Tibial nerve (tissue), 4 donors: ENCODE data around the gene KATNAL1. TPM values are rescaled to one million over a fixed set of nuclear protein-coding genes. Genes with fewer than 3 reads are reported as not detected.

Experiments
- DNase-seq, 2 donors: peaks; one replicate each; pipeline ENCODE4 v3.0.0-alpha.2; 2019; ENCODE audit warnings: low spot score in 2 of 2
- H3K27ac ChIP-seq, 4 donors: fragments of 200-600 bp; sonication (generic) in 3 of 4; one replicate each; pipeline ENCODE4 v1.5.1; 2017 to 2019; ENCODE audit warnings: mild to moderate bottlenecking in 1 of 4
- H3K27me3 ChIP-seq, 2 donors: fragments of 200-600 bp; sonication (generic) in 1 of 2; one replicate each; pipeline versions ENCODE4 v1.5.1 to v1.6.0; 2017 to 2019
- H3K36me3 ChIP-seq, 3 donors: fragments of 200-600 bp; sonication (generic); one replicate each; pipeline ENCODE4 v1.5.1; 2018 to 2019
- H3K4me1 ChIP-seq, 4 donors: fragments of 200-600 bp; sonication (generic) in 3 of 4; one replicate each; pipeline ENCODE4 v1.5.1; 2017 to 2019
- H3K4me3 ChIP-seq, 4 donors: fragments of 200-600 bp; sonication (generic) in 3 of 4; one replicate each; pipeline ENCODE4 v1.5.1; 2017 to 2019; ENCODE audit warnings: mild to moderate bottlenecking in 1 of 4, moderate library complexity in 1 of 4
- H3K9me3 ChIP-seq, 4 donors: fragments of 200-600 bp; sonication (generic) in 3 of 4; one replicate each; pipeline ENCODE4 v1.5.1; 2017 to 2019
- EP300 ChIP-seq, 2 donors: sonication (generic); formaldehyde crosslinking; IDR thresholded peaks; one replicate each; pipeline ENCODE4 v1.6.1; 2017; ENCODE audit warnings: antibody characterized with exemption in 2 of 2, mild to moderate bottlenecking in 1 of 2
- POLR2A ChIP-seq, 2 donors: fragments of 450-650 bp; IDR thresholded peaks; one replicate each; pipeline ENCODE4 v1.6.1; 2017; ENCODE audit warnings: antibody characterized with exemption in 2 of 2, mild to moderate bottlenecking in 2 of 2, moderate library complexity in 2 of 2
- WGBS, 2 donors: methylation state at CpG; one replicate each; pipeline ENCODE4 v1.1.5; 2018; 5-methylcytosine and 5-hydroxymethylcytosine counted together
- total RNA-seq, 4 donors: library from RNA; depleted of rRNA; stranded (reverse); fragments of >200 nt; gene quantifications; one replicate each; pipeline ENCODE4 v1.1.0, GENCODE V29; 2016
- TF ChIP-seq, protein P1 (sequence below), 5 experiments: fragments of 200-600 bp in 3 of 5; fragments of 450-650 bp in 2 of 5; sonication (generic) in 3 of 5; IDR thresholded peaks; one replicate each; pipeline ENCODE4 v1.5.1; 2016 to 2019; ENCODE audit warnings: antibody characterized with exemption in 5 of 5, mild to moderate bottlenecking in 3 of 5, moderate library complexity in 2 of 5

The KATNAL1 gene
- total RNA-seq, 4 donors from 2014 or later: 13.5 to 27.2 (median 21.7) TPM

DNA sequence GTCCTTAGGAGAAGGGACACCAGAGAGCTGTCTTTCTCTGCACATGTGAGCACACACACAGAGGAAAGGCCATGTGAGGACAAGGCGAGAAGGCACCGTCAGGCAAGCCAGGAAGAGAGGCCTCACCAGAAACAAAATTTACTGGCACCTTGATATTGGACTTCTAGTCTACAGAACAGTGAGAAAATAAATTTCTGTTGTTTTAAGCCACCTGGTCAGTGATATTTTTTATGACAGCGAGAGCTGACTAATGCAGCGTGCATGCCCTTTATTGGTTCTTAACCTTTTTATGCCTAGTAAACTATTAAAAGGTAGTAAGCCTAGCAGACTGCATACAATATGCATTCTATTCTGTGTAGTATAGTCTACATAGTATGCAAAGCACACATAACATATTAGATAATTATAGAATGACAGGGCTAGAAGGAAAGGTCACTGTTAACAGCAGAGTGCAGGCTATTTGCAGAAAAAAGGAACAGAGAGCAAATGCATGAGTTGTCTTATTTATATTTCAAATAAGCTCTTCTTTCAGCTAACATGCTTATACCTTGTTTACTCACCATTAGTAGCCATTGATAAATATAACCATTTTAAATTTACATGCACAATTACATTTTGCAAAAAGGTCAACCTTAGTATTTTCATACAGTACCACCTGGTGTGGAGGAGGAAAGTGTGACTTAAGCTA, 25.2 kb upstream of the KATNAL1 start:
- Histone ChIP-seq H3K36me3 (no peaks in the 10 kb centered on the region), H3K4me1 (no peaks in the 10 kb centered on the region), H3K4me3 (no peak overlapping the region), H3K9me3 (no peaks in the 10 kb centered on the region), H3K27ac (no peak overlapping the region), H3K27me3 (no peaks in the 10 kb centered on the region)
- DNase-seq: no peak
- TF ChIP-seq EP300 (IDR thresholded peaks at IDR 0.05): no peak
- TF ChIP-seq, protein P1, sequence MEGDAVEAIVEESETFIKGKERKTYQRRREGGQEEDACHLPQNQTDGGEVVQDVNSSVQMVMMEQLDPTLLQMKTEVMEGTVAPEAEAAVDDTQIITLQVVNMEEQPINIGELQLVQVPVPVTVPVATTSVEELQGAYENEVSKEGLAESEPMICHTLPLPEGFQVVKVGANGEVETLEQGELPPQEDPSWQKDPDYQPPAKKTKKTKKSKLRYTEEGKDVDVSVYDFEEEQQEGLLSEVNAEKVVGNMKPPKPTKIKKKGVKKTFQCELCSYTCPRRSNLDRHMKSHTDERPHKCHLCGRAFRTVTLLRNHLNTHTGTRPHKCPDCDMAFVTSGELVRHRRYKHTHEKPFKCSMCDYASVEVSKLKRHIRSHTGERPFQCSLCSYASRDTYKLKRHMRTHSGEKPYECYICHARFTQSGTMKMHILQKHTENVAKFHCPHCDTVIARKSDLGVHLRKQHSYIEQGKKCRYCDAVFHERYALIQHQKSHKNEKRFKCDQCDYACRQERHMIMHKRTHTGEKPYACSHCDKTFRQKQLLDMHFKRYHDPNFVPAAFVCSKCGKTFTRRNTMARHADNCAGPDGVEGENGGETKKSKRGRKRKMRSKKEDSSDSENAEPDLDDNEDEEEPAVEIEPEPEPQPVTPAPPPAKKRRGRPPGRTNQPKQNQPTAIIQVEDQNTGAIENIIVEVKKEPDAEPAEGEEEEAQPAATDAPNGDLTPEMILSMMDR (IDR thresholded peaks at IDR 0.05): no peak
- 89 to 95% methylated on average over 4 of the region's 4 CpGs for WGBS, 2 donors

GRCh38 chr13:30331331-30331771, 24.0 kb upstream of the KATNAL1 start:
- no peak overlapping the region for H3K4me3 ChIP-seq
- 54 to 79% methylated on average over 5 of the region's 5 CpGs for WGBS, 2 donors
- no peaks in the 10 kb centered on the region for H3K9me3 ChIP-seq
- peak overlapping the region in 1 of 4 donors; percentile 54 for H3K27ac ChIP-seq
- TF ChIP-seq POLR2A (IDR thresholded peaks at IDR 0.05): no peak
- TF ChIP-seq EP300 (IDR thresholded peaks at IDR 0.05): peak in 1 of 2 donors; percentile 11
- H3K4me1 ChIP-seq: no peaks in the 10 kb centered on the region
- H3K27me3 ChIP-seq: no peaks in the 10 kb centered on the region
- no peak for DNase-seq
- H3K36me3 ChIP-seq: no peaks in the 10 kb centered on the region

GRCh38 chr13:30329009-30329585, 21.7 kb upstream of the KATNAL1 start:
- Histone ChIP-seq H3K9me3 (peaks cover 0 to 8% (median 0%) of the 10 kb centered on the region in 4 donors), H3K36me3 (no peaks in the 10 kb centered on the region), H3K27ac (no peak overlapping the region), H3K4me1 (no peaks in the 10 kb centered on the region), H3K27me3 (no peaks in the 10 kb centered on the region), H3K4me3 (no peak overlapping the region)
- no peak for DNase-seq
- TF ChIP-seq EP300 (IDR thresholded peaks at IDR 0.05): no peak
- TF ChIP-seq, protein P1 (IDR thresholded peaks at IDR 0.05): no peak
- TF ChIP-seq POLR2A (IDR thresholded peaks at IDR 0.05): no peak
- WGBS, 2 donors: 76 to 80% methylated on average over 2 of the region's 2 CpGs

- Histone ChIP-seq H3K4me3 (no peak overlapping the region), H3K27ac (no peak overlapping the region), H3K27me3 (no peaks in the 10 kb centered on the region), H3K4me1 (peaks cover 0 to 8% (median 0%) of the 10 kb centered on the region in 4 donors), H3K9me3 (peaks cover 0 to 8% (median 0%) of the 10 kb centered on the region in 4 donors), H3K36me3 (peaks cover 0 to 6% (median 0%) of the 10 kb centered on the region in 3 donors)
- WGBS, 2 donors: 87 to 88% methylated on average over 4 of the region's 4 CpGs
- TF ChIP-seq EP300 (IDR thresholded peaks at IDR 0.05): no peak
- no peak for TF ChIP-seq POLR2A (IDR thresholded peaks at IDR 0.05)
- TF ChIP-seq, protein P1 (IDR thresholded peaks at IDR 0.05): no peak
- DNase-seq: no peak
These were observed 18.3 kb upstream of the KATNAL1 start for GRCh38 chr13:30325668-30326067.

- 47 to 49% methylated on average over 2 of the region's 2 CpGs for WGBS, 2 donors
- Histone ChIP-seq H3K27me3 (no peaks in the 10 kb centered on the region), H3K4me3 (no peak overlapping the region), H3K9me3 (peaks cover 0 to 8% (median 0%) of the 10 kb centered on the region in 4 donors), H3K4me1 (peaks cover 0 to 25% (median 4%) of the 10 kb centered on the region in 4 donors), H3K36me3 (peaks cover 0 to 6% (median 0%) of the 10 kb centered on the region in 3 donors), H3K27ac (no peak overlapping the region)
- TF ChIP-seq EP300 (IDR thresholded peaks at IDR 0.05) (no peak), POLR2A (IDR thresholded peaks at IDR 0.05) (no peak)
- TF ChIP-seq, protein P1 (IDR thresholded peaks at IDR 0.05): no peak
- DNase-seq: no peak
These were observed 16.2 kb upstream of the KATNAL1 start for GRCh38 chr13:30323524-30323923.
